ENCODE results near the gene SERPINA5. TPM values are rescaled to one million over a fixed set of nuclear protein-coding genes. Genes with fewer than 3 reads are reported as not detected.

The SERPINA5 gene
- total RNA-seq, 1 donor from 2014 or later: not detected

- intact Hi-C loops (cut with micrococcal nuclease): no loop called here
- CTCF ChIA-PET: no interaction called here
- peaks cover 4% of the 10 kb centered on the region for H3K9me3 Mint-ChIP-seq
These were observed 30.0 kb downstream of the SERPINA5 start for GRCh38 chr14:94611179-94611578.

DNA sequence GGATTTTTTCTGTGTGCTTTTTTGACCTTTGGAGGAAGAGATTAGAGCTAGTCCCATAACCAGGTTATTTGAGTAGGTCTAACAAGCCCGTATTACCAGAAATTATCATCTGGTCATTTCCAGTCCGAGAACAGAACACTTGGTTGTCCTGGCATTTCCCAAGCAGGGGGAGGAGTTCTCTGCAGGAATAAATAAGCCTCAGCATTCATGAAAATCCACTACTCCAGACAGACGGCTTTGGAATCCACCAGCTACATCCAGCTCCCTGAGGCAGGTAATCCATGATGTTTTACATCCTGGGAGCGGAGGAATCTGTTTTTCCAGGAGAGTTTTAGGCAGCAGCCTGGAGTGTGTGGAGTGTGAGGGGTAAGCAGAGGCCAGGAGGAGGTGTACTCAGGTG is 30.9 kb downstream of the SERPINA5 start, which contains the start of gene SERPINA3:
Gene SERPINA3, plus strand, starts transcription at position 218 of the 400 bp plus-strand sequence. CDS start 2,051 bp downstream, outside the sequence.
- no peak within 1 kb of the TSS for H3K27ac Mint-ChIP-seq
- no peak for DNase-seq
- no peaks in the 10 kb centered on the region for H3K36me3 Mint-ChIP-seq (ENCODE audit: low read depth)
- ChIA-PET CTCF (no interaction called here), POLR2A (no interaction called here)
- ATAC-seq (ENCODE audit: low read depth): no peak
- H3K27me3 Mint-ChIP-seq: no peaks in the 10 kb centered on the region
- peaks cover 3% of the 10 kb centered on the region for H3K9me3 Mint-ChIP-seq
- no peak within 1 kb of the TSS for H3K4me3 Mint-ChIP-seq
- TF ChIP-seq CTCF (IDR thresholded peaks at IDR 0.05): no peak
- intact Hi-C loops (cut with micrococcal nuclease): no loop called here
- no peaks in the 10 kb centered on the region for H3K4me1 Mint-ChIP-seq

More at GRCh38 chr14:94611179-94611578, 30.0 kb downstream of the SERPINA5 start:
- no peak for DNase-seq
- POLR2A ChIA-PET: no interaction called here
- H3K4me1 Mint-ChIP-seq: no peaks in the 10 kb centered on the region
- ATAC-seq (ENCODE audit: low read depth): no peak
- no peaks in the 10 kb centered on the region for H3K27me3 Mint-ChIP-seq
- no peaks in the 10 kb centered on the region for H3K36me3 Mint-ChIP-seq (ENCODE audit: low read depth)
- no peak overlapping the region for H3K4me3 Mint-ChIP-seq
- TF ChIP-seq CTCF (IDR thresholded peaks at IDR 0.05): no peak
- H3K27ac Mint-ChIP-seq: no peak overlapping the region

GRCh38 chr14:94612580-94613554 is 31.6 kb downstream of the SERPINA5 start:
- H3K9me3 Mint-ChIP-seq: no peaks in the 10 kb centered on the region
- DNase-seq (no peak), ATAC-seq (ENCODE audit: low read depth) (no peak)
- intact Hi-C loops (cut with micrococcal nuclease): no loop called here
- H3K4me1 Mint-ChIP-seq: no peaks in the 10 kb centered on the region
- no peak overlapping the region for H3K27ac Mint-ChIP-seq
- TF ChIP-seq CTCF (IDR thresholded peaks at IDR 0.05): no peak
- no peak overlapping the region for H3K4me3 Mint-ChIP-seq
- no peaks in the 10 kb centered on the region for H3K36me3 Mint-ChIP-seq (ENCODE audit: low read depth)
- POLR2A ChIA-PET: no interaction called here
- CTCF ChIA-PET: no interaction called here
- H3K27me3 Mint-ChIP-seq: no peaks in the 10 kb centered on the region

GRCh38 chr14:94613720-94614644 is 32.8 kb downstream of the SERPINA5 start:
- DNase-seq (no peak), ATAC-seq (ENCODE audit: low read depth) (no peak)
- H3K27me3 Mint-ChIP-seq: no peaks in the 10 kb centered on the region
- CTCF ChIA-PET: no interaction called here
- no peak overlapping the region for H3K4me3 Mint-ChIP-seq
- H3K9me3 Mint-ChIP-seq: peaks cover 5% of the 10 kb centered on the region
- POLR2A ChIA-PET: no interaction called here
- no peaks in the 10 kb centered on the region for H3K4me1 Mint-ChIP-seq
- intact Hi-C loops (cut with micrococcal nuclease): no loop called here
- no peaks in the 10 kb centered on the region for H3K36me3 Mint-ChIP-seq (ENCODE audit: low read depth)
- H3K27ac Mint-ChIP-seq: no peak overlapping the region
- TF ChIP-seq CTCF (IDR thresholded peaks at IDR 0.05): no peak

GRCh38 chr14:94614802-94615201 is 33.6 kb downstream of the SERPINA5 start:
- Mint-ChIP-seq H3K27ac (no peak overlapping the region), H3K36me3 (ENCODE audit: low read depth) (no peaks in the 10 kb centered on the region), H3K9me3 (peaks cover 6% of the 10 kb centered on the region), H3K27me3 (no peaks in the 10 kb centered on the region), H3K4me1 (no peaks in the 10 kb centered on the region), H3K4me3 (no peak overlapping the region)
- ChIA-PET POLR2A (no interaction called here), CTCF (no interaction called here)
- TF ChIP-seq CTCF (IDR thresholded peaks at IDR 0.05): no peak
- intact Hi-C loops (cut with micrococcal nuclease): no loop called here
- DNase-seq (no peak), ATAC-seq (ENCODE audit: low read depth) (no peak)

All from activated B cell treated with CpG ODN at 0.5 μM for 24 hours (primary cell).